Right lobe of liver (tissue), 4 donors: Measurements from ENCODE around the gene SLC4A9.

Source experiments
- POLR2A ChIP-seq: fragments of 450-650 bp; IDR thresholded peaks from one replicate; pipeline ENCODE4 v1.6.1; 2017; ENCODE audit warnings: antibody characterized with exemption, mild to moderate bottlenecking
- TF ChIP-seq, protein P1 (sequence below), 4 donors: fragments of 200-600 bp in 3 of 4; fragments of 450-650 bp in 1 of 4; IDR thresholded peaks; one replicate each; pipeline versions ENCODE4 v1.5.1 to v1.8.0; 2016 to 2022; ENCODE audit warnings: antibody characterized with exemption in 4 of 4, mild to moderate bottlenecking in 2 of 4
- donor health status: DM: no; HTN: no; CAD: no.
- donor health status: DM: no; HTN: no; CAD: no.
- donor health status: DM: no; HTN: yes; CAD: no.

DNA sequence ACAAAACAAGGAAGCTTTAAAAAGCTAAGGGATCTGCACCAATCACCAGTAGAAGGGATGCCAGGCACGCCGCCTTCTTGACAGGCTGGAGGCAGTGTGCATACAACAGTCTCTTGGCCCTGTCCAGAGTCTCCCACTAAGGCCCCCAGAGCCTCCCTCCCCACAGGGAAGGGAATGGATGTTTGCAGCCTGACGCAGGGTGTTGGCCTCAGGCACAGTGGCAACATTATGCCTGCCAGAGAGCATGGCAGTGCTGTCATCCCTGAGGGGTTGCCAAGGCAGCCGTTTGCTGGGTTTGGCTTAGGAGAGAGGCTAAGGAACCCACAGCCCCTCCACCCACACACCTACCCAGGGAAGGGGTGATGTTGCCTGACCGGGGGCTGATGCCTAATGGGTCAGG, 18.4 kb upstream of the SLC4A9 start:
- TF ChIP-seq, protein P1, sequence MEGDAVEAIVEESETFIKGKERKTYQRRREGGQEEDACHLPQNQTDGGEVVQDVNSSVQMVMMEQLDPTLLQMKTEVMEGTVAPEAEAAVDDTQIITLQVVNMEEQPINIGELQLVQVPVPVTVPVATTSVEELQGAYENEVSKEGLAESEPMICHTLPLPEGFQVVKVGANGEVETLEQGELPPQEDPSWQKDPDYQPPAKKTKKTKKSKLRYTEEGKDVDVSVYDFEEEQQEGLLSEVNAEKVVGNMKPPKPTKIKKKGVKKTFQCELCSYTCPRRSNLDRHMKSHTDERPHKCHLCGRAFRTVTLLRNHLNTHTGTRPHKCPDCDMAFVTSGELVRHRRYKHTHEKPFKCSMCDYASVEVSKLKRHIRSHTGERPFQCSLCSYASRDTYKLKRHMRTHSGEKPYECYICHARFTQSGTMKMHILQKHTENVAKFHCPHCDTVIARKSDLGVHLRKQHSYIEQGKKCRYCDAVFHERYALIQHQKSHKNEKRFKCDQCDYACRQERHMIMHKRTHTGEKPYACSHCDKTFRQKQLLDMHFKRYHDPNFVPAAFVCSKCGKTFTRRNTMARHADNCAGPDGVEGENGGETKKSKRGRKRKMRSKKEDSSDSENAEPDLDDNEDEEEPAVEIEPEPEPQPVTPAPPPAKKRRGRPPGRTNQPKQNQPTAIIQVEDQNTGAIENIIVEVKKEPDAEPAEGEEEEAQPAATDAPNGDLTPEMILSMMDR (IDR thresholded peaks at IDR 0.05) = no peak
- TF ChIP-seq POLR2A = no peak
